ENCODE data around the gene TBL1X. TPM values are rescaled to one million over a fixed set of nuclear protein-coding genes. Genes with fewer than 3 reads are reported as not detected.
A peak's percentile ranks its signal among the peaks of the same experiment; 100 is the strongest.

Gene TBL1X
- total and polyA plus RNA-seq, 4 donors: 2.3 to 21.7 (median 13.3) TPM

GRCh38 chrX:9461087-9461486 is 3.8 kb upstream of the TBL1X start:
- no peak for ATAC-seq (ENCODE audit: insufficient read depth, low FRiP score)
- Histone ChIP-seq H3K27me3 (ENCODE audit: control insufficient read depth in 3 of 3, insufficient read depth in 3 of 3, low read length in 2 of 3) (peaks cover 6 to 16% (median 12%) of the 10 kb centered on the region in 3 donors), H3K4me1 (ENCODE audit: control insufficient read depth in 5 of 5, insufficient read depth in 5 of 5, low read length in 5 of 5) (peaks cover 0 to 10% (median 4%) of the 10 kb centered on the region in 5 donors), H3K27ac (ENCODE audit: low read depth in 1 of 2, low read length in 1 of 2) (no peak overlapping the region), H3K4me3 (no peak overlapping the region), H3K9me3 (ENCODE audit: control insufficient read depth in 4 of 4, insufficient read depth in 3 of 4, low read length in 3 of 4) (no peaks in the 10 kb centered on the region), H3K9ac (ENCODE audit: insufficient read depth in 1 of 2, low read length in 2 of 2) (no peak overlapping the region), H3K36me3 (ENCODE audit: control insufficient read depth in 4 of 4, insufficient read depth in 4 of 4, low read length in 4 of 4) (no peaks in the 10 kb centered on the region)
- TF ChIP-seq CTCF (IDR thresholded peaks at IDR 0.05; ENCODE audit: control extremely low read depth, extremely low read depth): no peak
- no peak for DNase-seq
- WGBS, 2 donors: 55 to 83% methylated on average over 6 of the region's 6 CpGs

- no peak for DNase-seq
- 38 to 40% methylated on average over 6 of the region's 6 CpGs for WGBS, 2 donors
- TF ChIP-seq CTCF (IDR thresholded peaks at IDR 0.05; ENCODE audit: control extremely low read depth, extremely low read depth): no peak
- no peaks in the 10 kb centered on the region for H3K9me3 ChIP-seq (ENCODE audit: control insufficient read depth in 4 of 4, insufficient read depth in 3 of 4, low read length in 3 of 4)
- H3K4me1 ChIP-seq (ENCODE audit: control insufficient read depth in 5 of 5, insufficient read depth in 5 of 5, low read length in 5 of 5): peaks cover 0 to 19% (median 4%) of the 10 kb centered on the region in 5 donors
- H3K9ac ChIP-seq (ENCODE audit: insufficient read depth in 1 of 2, low read length in 2 of 2): no peak overlapping the region
- no peak for ATAC-seq (ENCODE audit: insufficient read depth, low FRiP score)
- no peak overlapping the region for H3K27ac ChIP-seq (ENCODE audit: low read depth in 1 of 2, low read length in 1 of 2)
- no peaks in the 10 kb centered on the region for H3K36me3 ChIP-seq (ENCODE audit: control insufficient read depth in 4 of 4, insufficient read depth in 4 of 4, low read length in 4 of 4)
- H3K4me3 ChIP-seq: no peak overlapping the region
- H3K27me3 ChIP-seq (ENCODE audit: control insufficient read depth in 3 of 3, insufficient read depth in 3 of 3, low read length in 2 of 3): peaks cover 6 to 26% (median 17%) of the 10 kb centered on the region in 3 donors
Observed at GRCh38 chrX:9462456-9462855, 2.4 kb upstream of the TBL1X start.

- no peak overlapping the region for H3K9ac ChIP-seq (ENCODE audit: insufficient read depth in 1 of 2, low read length in 2 of 2)
- 1 to 2% methylated on average over 24 to 87 of the region's 87 CpGs for WGBS, 2 donors
Observed at GRCh38 chrX:9465380-9466123, 694 bp downstream of the TBL1X start.

More at GRCh38 chrX:9465380-9466123, 694 bp downstream of the TBL1X start:
- peak in 2 of 3 donors; percentile 9 to 25 for DNase-seq
- Histone ChIP-seq H3K9me3 (ENCODE audit: control insufficient read depth in 4 of 4, insufficient read depth in 3 of 4, low read length in 3 of 4) (no peaks in the 10 kb centered on the region), H3K27me3 (ENCODE audit: control insufficient read depth in 3 of 3, insufficient read depth in 3 of 3, low read length in 2 of 3) (peaks cover 6 to 26% (median 19%) of the 10 kb centered on the region in 3 donors), H3K36me3 (ENCODE audit: control insufficient read depth in 4 of 4, insufficient read depth in 4 of 4, low read length in 4 of 4) (no peaks in the 10 kb centered on the region), H3K4me1 (ENCODE audit: control insufficient read depth in 5 of 5, insufficient read depth in 5 of 5, low read length in 5 of 5) (peaks cover 0 to 29% (median 8%) of the 10 kb centered on the region in 5 donors), H3K27ac (ENCODE audit: low read depth in 1 of 2, low read length in 1 of 2) (peak overlapping the region; percentile 26 to 55), H3K4me3 (peak overlapping the region; percentile 63)
- no peak for TF ChIP-seq CTCF (IDR thresholded peaks at IDR 0.05; ENCODE audit: control extremely low read depth, extremely low read depth)
- no peak for ATAC-seq (ENCODE audit: insufficient read depth, low FRiP score)
